ENCODE measurements around the gene GSTM4. TPM values are rescaled to one million over a fixed set of nuclear protein-coding genes. Genes with fewer than 3 reads are reported as not detected.

The GSTM4 gene
- total RNA-seq, 1 experiment from 2014 or later = 13.6 TPM

GRCh38 chr1:109632671-109633346 is 23.1 kb upstream of the GSTM4 start:
- H3K4me3 Mint-ChIP-seq (ENCODE audit: low read depth, unreplicated experiment) = no peak overlapping the region
- CTCF ChIA-PET = no interaction called here
- H3K9me3 Mint-ChIP-seq (ENCODE audit: low read depth, unreplicated experiment) = no peaks in the 10 kb centered on the region
- peaks cover 15% of the 10 kb centered on the region for H3K4me1 Mint-ChIP-seq (ENCODE audit: low read depth, unreplicated experiment)
- peaks cover 5% of the 10 kb centered on the region for H3K36me3 Mint-ChIP-seq (ENCODE audit: insufficient read depth, unreplicated experiment)
- no peaks in the 10 kb centered on the region for H3K27me3 Mint-ChIP-seq (ENCODE audit: unreplicated experiment)
- BruUV-seq (replicated peaks) = no TSS peak
- no peak for DNase-seq
- no peak overlapping the region for H3K27ac Mint-ChIP-seq (ENCODE audit: unreplicated experiment)
- intact Hi-C loops (cut with micrococcal nuclease; ENCODE audit: unreplicated experiment) = no loop called here
- no peak for TF ChIP-seq CTCF (IDR thresholded peaks at IDR 0.05; ENCODE audit: unreplicated experiment)

GRCh38 chr1:109634292-109634691 is 21.6 kb upstream of the GSTM4 start:
- DNase-seq = no peak
- Mint-ChIP-seq H3K27ac (ENCODE audit: unreplicated experiment) (no peak overlapping the region), H3K4me3 (ENCODE audit: low read depth, unreplicated experiment) (no peak overlapping the region), H3K27me3 (ENCODE audit: unreplicated experiment) (no peaks in the 10 kb centered on the region), H3K36me3 (ENCODE audit: insufficient read depth, unreplicated experiment) (peaks cover 11% of the 10 kb centered on the region), H3K4me1 (ENCODE audit: low read depth, unreplicated experiment) (peaks cover 15% of the 10 kb centered on the region), H3K9me3 (ENCODE audit: low read depth, unreplicated experiment) (no peaks in the 10 kb centered on the region)
- no TSS peak for BruUV-seq (replicated peaks)
- CTCF ChIA-PET = no interaction called here
- intact Hi-C loops (cut with micrococcal nuclease; ENCODE audit: unreplicated experiment) = no loop called here
- TF ChIP-seq CTCF (IDR thresholded peaks at IDR 0.05; ENCODE audit: unreplicated experiment) = no peak

GRCh38 chr1:109634771-109635750 is 20.8 kb upstream of the GSTM4 start:
- no peak for DNase-seq
- Mint-ChIP-seq H3K4me1 (ENCODE audit: low read depth, unreplicated experiment) (peaks cover 15% of the 10 kb centered on the region), H3K27ac (ENCODE audit: unreplicated experiment) (no peak overlapping the region), H3K9me3 (ENCODE audit: low read depth, unreplicated experiment) (no peaks in the 10 kb centered on the region), H3K36me3 (ENCODE audit: insufficient read depth, unreplicated experiment) (peaks cover 9% of the 10 kb centered on the region), H3K4me3 (ENCODE audit: low read depth, unreplicated experiment) (no peak overlapping the region), H3K27me3 (ENCODE audit: unreplicated experiment) (no peaks in the 10 kb centered on the region)
- no peak for TF ChIP-seq CTCF (IDR thresholded peaks at IDR 0.05; ENCODE audit: unreplicated experiment)
- CTCF ChIA-PET = interaction anchor here (0.5 kb wide), 1 partner anchor 16 kb away, joined by 3 read pairs; the partner anchor contains the start of genes AMPD2 and GNAT2
- intact Hi-C loops (cut with micrococcal nuclease; ENCODE audit: unreplicated experiment) = no loop called here
- BruUV-seq (replicated peaks) = no TSS peak

GRCh38 chr1:109635862-109636200 is 20.1 kb upstream of the GSTM4 start:
- no peaks in the 10 kb centered on the region for H3K27me3 Mint-ChIP-seq (ENCODE audit: unreplicated experiment)
- intact Hi-C loops (cut with micrococcal nuclease; ENCODE audit: unreplicated experiment) = no loop called here
- peaks cover 15% of the 10 kb centered on the region for H3K4me1 Mint-ChIP-seq (ENCODE audit: low read depth, unreplicated experiment)
- no peak for DNase-seq
- no TSS peak for BruUV-seq (replicated peaks)
- H3K27ac Mint-ChIP-seq (ENCODE audit: unreplicated experiment) = no peak overlapping the region
- TF ChIP-seq CTCF (IDR thresholded peaks at IDR 0.05; ENCODE audit: unreplicated experiment) = no peak
- no peak overlapping the region for H3K4me3 Mint-ChIP-seq (ENCODE audit: low read depth, unreplicated experiment)
- peaks cover 5% of the 10 kb centered on the region for H3K36me3 Mint-ChIP-seq (ENCODE audit: insufficient read depth, unreplicated experiment)
- no peaks in the 10 kb centered on the region for H3K9me3 Mint-ChIP-seq (ENCODE audit: low read depth, unreplicated experiment)
- CTCF ChIA-PET = no interaction called here

All from Calu3 (cell line).